Loucy (cell line): ENCODE data around the gene CWC25.

Experiments
- H2AFZ ChIP-seq: fragments of 200-600 bp; sonication (generic); 2 replicates; pipeline ENCODE4 v1.6.0; 2016; ENCODE audit warnings: antibody characterized with exemption, mild to moderate bottlenecking, low read length, moderate library complexity
- H3F3A ChIP-seq: fragments of 200-600 bp; 2 replicates; pipeline ENCODE4 v1.6.0; 2016; ENCODE audit warnings: antibody characterized with exemption, low read depth, mild to moderate bottlenecking
- H3K27me3 ChIP-seq: fragments of 200-600 bp; sonication (generic); 2 replicates; pipeline ENCODE4 v1.6.1; 2014; ENCODE audit warnings: low read length, mild to moderate bottlenecking; ENCODE audit not compliant: insufficient read depth, poor library complexity, severe bottlenecking
- H3K36me3 ChIP-seq: fragments of 200-600 bp; sonication (generic); 2 replicates; pipeline ENCODE4 v1.6.1; 2016; ENCODE audit warnings: low read length; ENCODE audit not compliant: insufficient read depth
- H3K4me1 ChIP-seq: fragments of 200-600 bp; sonication (generic); 2 replicates; pipeline ENCODE4 v1.5.1; 2014; ENCODE audit warnings: low read length, mild to moderate bottlenecking; ENCODE audit not compliant: insufficient read depth, poor library complexity, severe bottlenecking
- H3K4me2 ChIP-seq: fragments of 200-600 bp; sonication (generic); 2 replicates; pipeline ENCODE4 v1.6.0; 2014; ENCODE audit warnings: antibody characterized with exemption, low read length, low read depth, mild to moderate bottlenecking; ENCODE audit not compliant: poor library complexity, severe bottlenecking
- H3K4me3 ChIP-seq: fragments of 200-600 bp; sonication (generic); 2 replicates; pipeline ENCODE4 v1.5.1; 2014; ENCODE audit warnings: low read length, mild to moderate bottlenecking, mixed read lengths; ENCODE audit not compliant: poor library complexity, severe bottlenecking
- H3K79me2 ChIP-seq: fragments of 200-600 bp; sonication (generic); 2 replicates; pipeline ENCODE4 v1.6.1; 2014; ENCODE audit warnings: low read length; ENCODE audit not compliant: insufficient read depth
- H3K9ac ChIP-seq: fragments of 200-600 bp; sonication (generic); 2 replicates; pipeline ENCODE4 v1.6.0; 2014; ENCODE audit warnings: mild to moderate bottlenecking, low read depth, low read length, moderate library complexity; ENCODE audit not compliant: poor library complexity, severe bottlenecking
- H3K9me2 ChIP-seq: fragments of 200-600 bp; sonication (generic); replicated peaks from 2 replicates; pipeline ENCODE4 v1.6.1; 2016; ENCODE audit warnings: low read depth, low read length, mixed read lengths
- H3K9me3 ChIP-seq: fragments of 200-600 bp; sonication (generic); 2 replicates; pipeline ENCODE4 v1.6.1; 2014; ENCODE audit warnings: mild to moderate bottlenecking, antibody characterized with exemption, low read length, low read depth; ENCODE audit not compliant: insufficient read depth
- H4K20me1 ChIP-seq: fragments of 200-600 bp; sonication (generic); 2 replicates; pipeline ENCODE4 v1.6.0; 2014; ENCODE audit warnings: antibody characterized with exemption, low read length, mild to moderate bottlenecking; ENCODE audit not compliant: insufficient read depth, poor library complexity, severe bottlenecking
- CTCF ChIP-seq: fragments of 200-600 bp; sonication (generic); conservative IDR thresholded peaks from 2 replicates; pipeline ENCODE4 v1.5.1; 2014; ENCODE audit warnings: mild to moderate bottlenecking, antibody characterized with exemption, low read length
- EZH2phosphoT487 ChIP-seq: fragments of 200-600 bp; IDR thresholded peaks from 2 replicates; pipeline ENCODE4 v1.6.1; 2018; ENCODE audit warnings: antibody characterized with exemption, mild to moderate bottlenecking, moderate library complexity, borderline replicate concordance

CWC25 gene

DNA sequence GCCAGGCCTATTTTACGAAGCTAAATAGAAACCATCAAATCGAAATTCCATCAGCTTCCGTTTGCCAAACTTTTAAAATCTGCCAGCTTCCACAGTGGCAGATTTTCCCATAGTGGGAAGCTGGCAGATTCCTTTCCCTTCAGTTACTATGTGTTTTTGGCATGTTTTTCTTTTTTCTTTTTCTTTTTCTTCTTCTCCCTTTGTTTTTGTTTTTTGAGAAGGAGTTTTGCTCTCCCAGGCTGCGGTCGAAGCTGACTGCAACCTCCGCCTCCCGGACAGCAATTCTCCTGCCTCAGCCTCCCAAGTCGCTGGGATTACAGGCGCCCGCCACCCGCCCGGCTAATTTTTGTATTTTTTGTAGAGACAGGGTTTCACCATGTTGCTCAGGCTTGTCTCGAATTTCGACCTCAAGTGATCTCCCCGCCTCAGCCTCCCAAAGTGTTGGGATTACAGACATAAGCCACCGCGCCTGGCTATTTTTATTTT is 684 bp upstream of the CWC25 start:
- peak overlapping the region; percentile 86 for H3K9ac ChIP-seq
- peaks cover 15% of the 10 kb centered on the region for H4K20me1 ChIP-seq
- H3K9me2 ChIP-seq = no peaks in the 10 kb centered on the region
- peaks cover 40% of the 10 kb centered on the region for H3K79me2 ChIP-seq
- peaks cover 3% of the 10 kb centered on the region; the same call in 1 of the 2 replicates for H3K36me3 ChIP-seq
- no peak for TF ChIP-seq CTCF
- no peak for TF ChIP-seq EZH2phosphoT487
- H3K4me1 ChIP-seq = peaks cover 19% of the 10 kb centered on the region
- no peaks in the 10 kb centered on the region for H3K9me3 ChIP-seq
- H3F3A ChIP-seq = no peaks in the 10 kb centered on the region
- H3K4me2 ChIP-seq = peak overlapping the region; percentile 78
- H3K27me3 ChIP-seq = no peaks in the 10 kb centered on the region
- peak overlapping the region; percentile 99 for H3K4me3 ChIP-seq
- H2AFZ ChIP-seq = peak overlapping the region; percentile 97

DNA sequence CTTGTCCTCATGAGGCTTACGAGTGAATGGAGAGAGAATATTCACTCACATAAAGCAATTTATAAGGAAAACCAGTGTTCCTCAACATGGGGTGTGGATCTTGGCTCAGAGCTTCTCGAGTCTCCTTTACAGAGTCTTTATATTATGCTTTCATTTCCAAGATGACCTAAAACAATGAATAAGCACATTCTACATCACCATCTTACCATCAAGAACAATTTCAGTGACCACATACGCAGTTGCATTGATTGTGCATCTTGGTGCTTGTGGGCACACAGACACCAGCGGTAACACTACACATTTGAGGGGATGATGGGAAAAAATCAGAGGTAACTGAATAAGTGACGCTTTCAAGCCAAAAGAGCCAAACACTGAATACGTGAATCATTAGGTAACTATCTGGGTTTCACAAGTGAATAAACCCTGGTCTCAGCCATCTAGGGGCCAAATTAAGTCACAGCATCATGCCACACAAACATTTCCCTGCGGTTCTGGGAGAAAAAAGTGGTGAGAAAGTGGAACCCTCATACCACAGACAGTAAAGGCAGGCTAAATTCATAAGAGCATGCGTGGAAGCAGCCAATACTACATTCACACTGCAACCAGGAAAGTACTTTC is 9.4 kb downstream of the CWC25 start:
- Histone ChIP-seq H3K9me2 (no peaks in the 10 kb centered on the region), H3F3A (peaks cover 4% of the 10 kb centered on the region; the same call in 1 of the 2 replicates), H4K20me1 (peaks cover 4% of the 10 kb centered on the region), H3K4me3 (no peak overlapping the region), H3K9ac (no peak overlapping the region), H3K27me3 (no peaks in the 10 kb centered on the region), H3K9me3 (no peaks in the 10 kb centered on the region), H2AFZ (no peak overlapping the region), H3K36me3 (peaks cover 50% of the 10 kb centered on the region; the same call in 1 of the 2 replicates), H3K4me2 (no peak overlapping the region), H3K79me2 (peaks cover 23% of the 10 kb centered on the region; the same call in 1 of the 2 replicates), H3K4me1 (no peaks in the 10 kb centered on the region)
- TF ChIP-seq CTCF = peak; percentile 48
- TF ChIP-seq EZH2phosphoT487 = no peak

DNA sequence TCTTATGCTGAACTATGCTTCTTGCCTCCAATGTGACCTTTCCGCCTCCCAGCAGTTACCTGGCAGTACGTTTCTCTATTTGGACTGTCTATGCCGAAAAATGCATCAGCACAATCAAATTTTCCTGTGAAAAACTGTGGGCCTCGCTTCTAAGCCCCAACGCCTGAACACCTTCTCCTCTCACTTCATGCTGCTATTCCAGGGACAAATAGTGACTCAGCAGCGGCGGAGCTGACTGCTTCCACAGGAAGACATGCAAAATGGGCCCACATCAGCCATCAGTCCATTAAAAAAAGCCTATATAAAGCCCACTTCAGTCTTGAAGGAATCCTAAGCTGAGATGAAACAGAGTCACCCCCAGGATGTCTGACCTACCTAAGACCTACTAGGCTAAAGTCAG is 15.3 kb downstream of the CWC25 start:
- Histone ChIP-seq H3K4me2 (no peak overlapping the region), H3K9me2 (no peaks in the 10 kb centered on the region), H3K4me3 (no peak overlapping the region), H4K20me1 (no peaks in the 10 kb centered on the region), H3K9ac (no peak overlapping the region), H3K36me3 (peaks cover 65% of the 10 kb centered on the region), H3K79me2 (no peaks in the 10 kb centered on the region), H2AFZ (no peak overlapping the region), H3K9me3 (no peaks in the 10 kb centered on the region), H3K4me1 (no peaks in the 10 kb centered on the region), H3F3A (no peaks in the 10 kb centered on the region), H3K27me3 (no peaks in the 10 kb centered on the region)
- TF ChIP-seq CTCF (no peak), EZH2phosphoT487 (no peak)
